Measurements from ENCODE around the gene YLPM1. TPM values are rescaled to one million over a fixed set of nuclear protein-coding genes. Genes with fewer than 3 reads are reported as not detected.

Gene YLPM1
- total RNA-seq, 2 donors from 2014 or later, result 30.0 to 47.7 TPM

GRCh38 chr14:74807853-74808545, 44.9 kb downstream of the YLPM1 start:
- H3K4me3 ChIP-seq, result no peak overlapping the region
- intact Hi-C loops (cut with DNase I), result no loop called here
- DNase-seq, result no peak
- TF ChIP-seq, protein P1, sequence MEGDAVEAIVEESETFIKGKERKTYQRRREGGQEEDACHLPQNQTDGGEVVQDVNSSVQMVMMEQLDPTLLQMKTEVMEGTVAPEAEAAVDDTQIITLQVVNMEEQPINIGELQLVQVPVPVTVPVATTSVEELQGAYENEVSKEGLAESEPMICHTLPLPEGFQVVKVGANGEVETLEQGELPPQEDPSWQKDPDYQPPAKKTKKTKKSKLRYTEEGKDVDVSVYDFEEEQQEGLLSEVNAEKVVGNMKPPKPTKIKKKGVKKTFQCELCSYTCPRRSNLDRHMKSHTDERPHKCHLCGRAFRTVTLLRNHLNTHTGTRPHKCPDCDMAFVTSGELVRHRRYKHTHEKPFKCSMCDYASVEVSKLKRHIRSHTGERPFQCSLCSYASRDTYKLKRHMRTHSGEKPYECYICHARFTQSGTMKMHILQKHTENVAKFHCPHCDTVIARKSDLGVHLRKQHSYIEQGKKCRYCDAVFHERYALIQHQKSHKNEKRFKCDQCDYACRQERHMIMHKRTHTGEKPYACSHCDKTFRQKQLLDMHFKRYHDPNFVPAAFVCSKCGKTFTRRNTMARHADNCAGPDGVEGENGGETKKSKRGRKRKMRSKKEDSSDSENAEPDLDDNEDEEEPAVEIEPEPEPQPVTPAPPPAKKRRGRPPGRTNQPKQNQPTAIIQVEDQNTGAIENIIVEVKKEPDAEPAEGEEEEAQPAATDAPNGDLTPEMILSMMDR (IDR thresholded peaks at IDR 0.05), result no peak
- TF ChIP-seq POLR2A (IDR thresholded peaks at IDR 0.05), result no peak
- 88% methylated on average over 7 of the region's 7 CpGs for WGBS, 2 donors
- no peaks in the 10 kb centered on the region for H3K9me3 ChIP-seq
- H3K27ac ChIP-seq, result no peak overlapping the region
- no peaks in the 10 kb centered on the region for H3K4me1 ChIP-seq
- H3K27me3 ChIP-seq, result no peaks in the 10 kb centered on the region
- no peak for ATAC-seq
- peaks cover 4 to 22% of the 10 kb centered on the region in 2 donors for H3K36me3 ChIP-seq (replicated peaks in 1 of 2; ENCODE audit: insufficient read depth in 1 of 2, low read depth in 2 of 2)

GRCh38 chr14:74816124-74816523, 53.0 kb downstream of the YLPM1 start:
- Histone ChIP-seq H3K36me3 (replicated peaks in 1 of 2; ENCODE audit: insufficient read depth in 1 of 2, low read depth in 2 of 2) (peaks cover 0 to 39% of the 10 kb centered on the region in 2 donors), H3K4me3 (no peak overlapping the region), H3K27ac (no peak overlapping the region), H3K4me1 (no peaks in the 10 kb centered on the region), H3K9me3 (no peaks in the 10 kb centered on the region), H3K27me3 (no peaks in the 10 kb centered on the region)
- DNase-seq, result no peak
- TF ChIP-seq, protein P1 (IDR thresholded peaks at IDR 0.05), result no peak
- TF ChIP-seq POLR2A (IDR thresholded peaks at IDR 0.05), result no peak
- 55 to 71% methylated on average over 1 of the region's 1 CpG for WGBS, 2 donors
- no peak for ATAC-seq
- intact Hi-C loops (cut with DNase I), result no loop called here

GRCh38 chr14:74820288-74820687, 57.2 kb downstream of the YLPM1 start:
- intact Hi-C loops (cut with DNase I), result no loop called here
- H3K27ac ChIP-seq, result no peak overlapping the region
- no peak for TF ChIP-seq POLR2A (IDR thresholded peaks at IDR 0.05)
- TF ChIP-seq, protein P1 (IDR thresholded peaks at IDR 0.05), result no peak
- H3K27me3 ChIP-seq, result no peaks in the 10 kb centered on the region
- no peaks in the 10 kb centered on the region for H3K9me3 ChIP-seq
- no peak for DNase-seq
- H3K4me3 ChIP-seq, result no peak overlapping the region
- ATAC-seq, result no peak
- WGBS, 2 donors, result 95 to 98% methylated on average over 5 of the region's 5 CpGs
- peaks cover 0 to 32% of the 10 kb centered on the region in 2 donors for H3K36me3 ChIP-seq (replicated peaks in 1 of 2; ENCODE audit: insufficient read depth in 1 of 2, low read depth in 2 of 2)
- H3K4me1 ChIP-seq, result no peaks in the 10 kb centered on the region

- DNase-seq, result no peak
- Histone ChIP-seq H3K9me3 (no peaks in the 10 kb centered on the region), H3K27me3 (no peaks in the 10 kb centered on the region), H3K4me3 (no peak overlapping the region), H3K4me1 (no peaks in the 10 kb centered on the region), H3K27ac (no peak overlapping the region), H3K36me3 (replicated peaks in 1 of 2; ENCODE audit: insufficient read depth in 1 of 2, low read depth in 2 of 2) (peaks cover 0 to 28% of the 10 kb centered on the region in 2 donors)
- intact Hi-C loops (cut with DNase I), result no loop called here
- 56 to 59% methylated on average over 5 of the region's 5 CpGs for WGBS, 2 donors
- ATAC-seq, result no peak
- TF ChIP-seq POLR2A (IDR thresholded peaks at IDR 0.05), result no peak
- TF ChIP-seq, protein P1 (IDR thresholded peaks at IDR 0.05), result no peak
Measured at GRCh38 chr14:74821267-74821915, 58.3 kb downstream of the YLPM1 start.

Measured in body of pancreas (tissue), 4 donors.